Glutamatergic neuron (in vitro differentiated cells): ENCODE data around the gene USH2A. TPM values are rescaled to one million over a fixed set of nuclear protein-coding genes. Genes with fewer than 3 reads are reported as not detected.

ENCODE experiments used
- DNase-seq: peaks from one replicate; pipeline ENCODE4 v3.0.0; 2022
- H3K27ac Mint-ChIP-seq: one replicate; pipeline ENCODE4 v1.8.0; 2020; ENCODE audit warnings: mild to moderate bottlenecking, mixed read lengths, inconsistent platforms; ENCODE audit not compliant: unreplicated experiment
- H3K27me3 Mint-ChIP-seq: one replicate; pipeline ENCODE4 v1.8.0; 2020; ENCODE audit warnings: mild to moderate bottlenecking, moderate library complexity, mixed read lengths, inconsistent platforms; ENCODE audit not compliant: unreplicated experiment
- H3K36me3 Mint-ChIP-seq: one replicate; pipeline ENCODE4 v1.8.0; 2020; ENCODE audit warnings: mild to moderate bottlenecking, mixed read lengths, inconsistent platforms; ENCODE audit not compliant: unreplicated experiment
- H3K4me1 Mint-ChIP-seq: one replicate; pipeline ENCODE4 v1.8.0; 2020; ENCODE audit warnings: mild to moderate bottlenecking, low read depth, mixed read lengths, inconsistent platforms; ENCODE audit not compliant: unreplicated experiment
- H3K4me3 Mint-ChIP-seq: one replicate; pipeline ENCODE4 v1.8.0; 2020; ENCODE audit warnings: mild to moderate bottlenecking, mixed read lengths, inconsistent platforms; ENCODE audit not compliant: unreplicated experiment
- H3K9me3 Mint-ChIP-seq: one replicate; pipeline ENCODE4 v1.8.0; 2020; ENCODE audit warnings: mild to moderate bottlenecking, moderate library complexity, mixed read lengths, inconsistent platforms; ENCODE audit not compliant: unreplicated experiment
- CTCF ChIP-seq: fragments of 200-600 bp; sonication (generic); IDR thresholded peaks from one replicate; pipeline ENCODE4 v1.5.0; 2021; ENCODE audit not compliant: partially characterized antibody, unreplicated experiment
- total RNA-seq: library from RNA; stranded (reverse); fragmentation: NEBNext Ultra II Directional; extraction: Animal tissue kit (Norgen Biotek cat#: 25700); gene quantifications from one replicate; pipeline ENCODE4 v1.2.1, GENCODE V29; 2021; ENCODE audit not compliant: unreplicated experiment

USH2A gene
- total RNA-seq, 1 donor from 2014 or later, result not detected

GRCh38 chr1:216221260-216221700 is 202.0 kb downstream of the USH2A start:
- peaks cover 26% of the 10 kb centered on the region for H3K4me1 Mint-ChIP-seq
- H3K36me3 Mint-ChIP-seq, result no peaks in the 10 kb centered on the region
- peak overlapping the region; percentile 35 for H3K4me3 Mint-ChIP-seq
- H3K9me3 Mint-ChIP-seq, result no peaks in the 10 kb centered on the region
- peak; percentile 22 for DNase-seq
- TF ChIP-seq CTCF, result peak; percentile 57
- H3K27me3 Mint-ChIP-seq, result no peaks in the 10 kb centered on the region
- peak overlapping the region; percentile 7 for H3K27ac Mint-ChIP-seq

GRCh38 chr1:216216305-216216704 is 206.9 kb downstream of the USH2A start:
- Mint-ChIP-seq H3K4me3 (no peak overlapping the region), H3K4me1 (peaks cover 10% of the 10 kb centered on the region), H3K27me3 (no peaks in the 10 kb centered on the region), H3K27ac (no peak overlapping the region), H3K9me3 (no peaks in the 10 kb centered on the region), H3K36me3 (no peaks in the 10 kb centered on the region)
- TF ChIP-seq CTCF, result no peak
- DNase-seq, result no peak

GRCh38 chr1:216215169-216215568 is 208.1 kb downstream of the USH2A start:
- no peaks in the 10 kb centered on the region for H3K36me3 Mint-ChIP-seq
- H3K4me1 Mint-ChIP-seq, result peaks cover 4% of the 10 kb centered on the region
- H3K27me3 Mint-ChIP-seq, result no peaks in the 10 kb centered on the region
- DNase-seq, result no peak
- no peaks in the 10 kb centered on the region for H3K9me3 Mint-ChIP-seq
- no peak overlapping the region for H3K27ac Mint-ChIP-seq
- TF ChIP-seq CTCF, result no peak
- no peak overlapping the region for H3K4me3 Mint-ChIP-seq

GRCh38 chr1:216212826-216213225 is 210.4 kb downstream of the USH2A start:
- no peak for DNase-seq
- no peaks in the 10 kb centered on the region for H3K9me3 Mint-ChIP-seq
- no peaks in the 10 kb centered on the region for H3K27me3 Mint-ChIP-seq
- H3K36me3 Mint-ChIP-seq, result no peaks in the 10 kb centered on the region
- no peaks in the 10 kb centered on the region for H3K4me1 Mint-ChIP-seq
- no peak overlapping the region for H3K27ac Mint-ChIP-seq
- H3K4me3 Mint-ChIP-seq, result no peak overlapping the region
- no peak for TF ChIP-seq CTCF

- no peaks in the 10 kb centered on the region for H3K27me3 Mint-ChIP-seq
- no peak overlapping the region for H3K4me3 Mint-ChIP-seq
- no peaks in the 10 kb centered on the region for H3K4me1 Mint-ChIP-seq
- H3K9me3 Mint-ChIP-seq, result no peaks in the 10 kb centered on the region
- H3K36me3 Mint-ChIP-seq, result no peaks in the 10 kb centered on the region
- no peak for TF ChIP-seq CTCF
- H3K27ac Mint-ChIP-seq, result no peak overlapping the region
- DNase-seq, result no peak
Observed at GRCh38 chr1:216210081-216210480, 213.2 kb downstream of the USH2A start.
